Endothelial cell (in vitro differentiated cells): ENCODE measurements around the gene TRIM51. TPM values are rescaled to one million over a fixed set of nuclear protein-coding genes. Genes with fewer than 3 reads are reported as not detected.
A peak's percentile ranks its signal among the peaks of the same experiment; 100 is the strongest.
"Not testable (repeated sequence)": the region's sequence is repeated elsewhere in the genome, so short reads cannot be mapped to it uniquely, and the experiment has no call there.

Experiments
- DNase-seq: peaks from one replicate; pipeline ENCODE4 v3.0.0; 2021; ENCODE audit warnings: low spot score
- H3K27ac Mint-ChIP-seq: one replicate; pipeline ENCODE4 v1.8.0; 2021; ENCODE audit warnings: mixed read lengths, inconsistent platforms; ENCODE audit not compliant: unreplicated experiment
- H3K27me3 Mint-ChIP-seq: one replicate; pipeline ENCODE4 v1.8.0; 2021; ENCODE audit warnings: mild to moderate bottlenecking, moderate library complexity, mixed read lengths, inconsistent platforms; ENCODE audit not compliant: unreplicated experiment
- H3K36me3 Mint-ChIP-seq: one replicate; pipeline ENCODE4 v1.8.0; 2021; ENCODE audit warnings: mild to moderate bottlenecking, low read depth, mixed read lengths, inconsistent platforms; ENCODE audit not compliant: unreplicated experiment
- H3K4me1 Mint-ChIP-seq: one replicate; pipeline ENCODE4 v1.8.0; 2021; ENCODE audit warnings: mild to moderate bottlenecking, mixed read lengths, inconsistent platforms; ENCODE audit not compliant: unreplicated experiment
- H3K4me3 Mint-ChIP-seq: one replicate; pipeline ENCODE4 v1.8.0; 2021; ENCODE audit warnings: mild to moderate bottlenecking, mixed read lengths, inconsistent platforms; ENCODE audit not compliant: unreplicated experiment
- H3K9me3 Mint-ChIP-seq: one replicate; pipeline ENCODE4 v1.8.0; 2021; ENCODE audit warnings: mixed read lengths, inconsistent platforms; ENCODE audit not compliant: unreplicated experiment
- total RNA-seq: library from RNA; stranded (reverse); fragmentation: NEBNext Ultra II Directional; extraction: Animal tissue kit (Norgen Biotek cat#: 25700); gene quantifications from one replicate; pipeline ENCODE4 v1.2.1, GENCODE V29; 2021; ENCODE audit not compliant: unreplicated experiment
- TF ChIP-seq, protein P1 (sequence below): fragments of 200-600 bp; sonication (generic); IDR thresholded peaks from one replicate; pipeline ENCODE4 v1.5.0; 2021; ENCODE audit warnings: antibody characterized with exemption; ENCODE audit not compliant: unreplicated experiment

Gene TRIM51
- total RNA-seq, 1 donor from 2014 or later: not detected

GRCh38 chr11:55854704-55855103 is 28.4 kb upstream of the TRIM51 start:
- Mint-ChIP-seq H3K27me3 (peaks cover 3% of the 10 kb centered on the region), H3K27ac (no peak overlapping the region), H3K4me1 (no peaks in the 10 kb centered on the region), H3K36me3 (peaks cover 4% of the 10 kb centered on the region), H3K4me3 (no peak overlapping the region), H3K9me3 (peaks cover 25% of the 10 kb centered on the region)
- TF ChIP-seq, protein P1, sequence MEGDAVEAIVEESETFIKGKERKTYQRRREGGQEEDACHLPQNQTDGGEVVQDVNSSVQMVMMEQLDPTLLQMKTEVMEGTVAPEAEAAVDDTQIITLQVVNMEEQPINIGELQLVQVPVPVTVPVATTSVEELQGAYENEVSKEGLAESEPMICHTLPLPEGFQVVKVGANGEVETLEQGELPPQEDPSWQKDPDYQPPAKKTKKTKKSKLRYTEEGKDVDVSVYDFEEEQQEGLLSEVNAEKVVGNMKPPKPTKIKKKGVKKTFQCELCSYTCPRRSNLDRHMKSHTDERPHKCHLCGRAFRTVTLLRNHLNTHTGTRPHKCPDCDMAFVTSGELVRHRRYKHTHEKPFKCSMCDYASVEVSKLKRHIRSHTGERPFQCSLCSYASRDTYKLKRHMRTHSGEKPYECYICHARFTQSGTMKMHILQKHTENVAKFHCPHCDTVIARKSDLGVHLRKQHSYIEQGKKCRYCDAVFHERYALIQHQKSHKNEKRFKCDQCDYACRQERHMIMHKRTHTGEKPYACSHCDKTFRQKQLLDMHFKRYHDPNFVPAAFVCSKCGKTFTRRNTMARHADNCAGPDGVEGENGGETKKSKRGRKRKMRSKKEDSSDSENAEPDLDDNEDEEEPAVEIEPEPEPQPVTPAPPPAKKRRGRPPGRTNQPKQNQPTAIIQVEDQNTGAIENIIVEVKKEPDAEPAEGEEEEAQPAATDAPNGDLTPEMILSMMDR: no peak
- no peak for DNase-seq

DNA sequence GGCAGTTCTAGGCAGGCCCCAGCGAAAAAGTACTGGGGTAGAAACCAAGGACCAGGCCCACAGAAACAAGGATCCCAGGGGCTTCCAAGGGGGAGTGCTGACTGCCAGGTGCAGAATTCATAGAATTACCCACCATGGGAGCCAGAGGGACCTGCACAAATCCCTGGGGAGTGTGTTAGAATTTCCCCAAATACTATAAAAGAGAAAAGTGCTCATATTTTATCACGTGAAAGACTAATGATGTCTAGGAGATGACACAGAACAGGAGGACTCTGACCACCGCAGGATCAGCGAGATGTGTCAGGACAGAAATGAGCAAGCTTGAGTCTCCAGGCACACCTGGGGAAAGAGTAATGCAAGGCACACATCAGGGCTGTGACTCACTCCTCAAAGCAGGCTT is 15.7 kb upstream of the TRIM51 start:
- not testable (repeated sequence) for H3K4me1 Mint-ChIP-seq, H3K9me3 Mint-ChIP-seq, H3K27ac Mint-ChIP-seq, DNase-seq, H3K36me3 Mint-ChIP-seq, H3K4me3 Mint-ChIP-seq, H3K27me3 Mint-ChIP-seq

- H3K9me3 Mint-ChIP-seq, H3K27me3 Mint-ChIP-seq, H3K27ac Mint-ChIP-seq, H3K36me3 Mint-ChIP-seq, H3K4me1 Mint-ChIP-seq, H3K4me3 Mint-ChIP-seq: not testable (repeated sequence)
- DNase-seq: peak; percentile 10
Observed at GRCh38 chr11:55872731-55873130, 10.4 kb upstream of the TRIM51 start.

- H3K9me3 Mint-ChIP-seq, H3K4me1 Mint-ChIP-seq, H3K27me3 Mint-ChIP-seq, DNase-seq, H3K27ac Mint-ChIP-seq, H3K4me3 Mint-ChIP-seq, H3K36me3 Mint-ChIP-seq: not testable (repeated sequence)
Observed at GRCh38 chr11:55873146-55873545, 10.0 kb upstream of the TRIM51 start.

- H3K27ac Mint-ChIP-seq, H3K4me1 Mint-ChIP-seq, DNase-seq, H3K36me3 Mint-ChIP-seq, H3K27me3 Mint-ChIP-seq, H3K4me3 Mint-ChIP-seq, H3K9me3 Mint-ChIP-seq: not testable (repeated sequence)
Observed at GRCh38 chr11:55884995-55885394, 1.9 kb downstream of the TRIM51 start.

DNA sequence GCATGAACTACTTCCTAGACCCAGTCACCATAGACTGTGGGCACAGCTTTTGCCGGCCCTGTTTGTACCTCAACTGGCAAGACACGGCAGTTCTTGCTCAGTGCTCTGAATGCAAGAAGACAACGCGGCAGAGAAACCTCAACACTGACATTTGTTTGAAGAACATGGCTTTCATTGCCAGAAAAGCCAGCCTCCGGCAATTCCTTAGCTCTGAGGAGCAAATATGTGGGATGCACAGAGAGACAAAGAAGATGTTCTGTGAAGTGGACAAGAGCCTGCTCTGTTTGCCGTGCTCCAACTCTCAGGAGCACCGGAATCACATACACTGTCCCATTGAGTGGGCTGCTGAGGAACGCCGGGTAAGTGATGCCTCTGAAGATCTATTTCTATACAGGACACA is 2.4 kb downstream of the TRIM51 start:
- H3K36me3 Mint-ChIP-seq, H3K9me3 Mint-ChIP-seq, H3K4me3 Mint-ChIP-seq: not testable (repeated sequence)

DNA sequence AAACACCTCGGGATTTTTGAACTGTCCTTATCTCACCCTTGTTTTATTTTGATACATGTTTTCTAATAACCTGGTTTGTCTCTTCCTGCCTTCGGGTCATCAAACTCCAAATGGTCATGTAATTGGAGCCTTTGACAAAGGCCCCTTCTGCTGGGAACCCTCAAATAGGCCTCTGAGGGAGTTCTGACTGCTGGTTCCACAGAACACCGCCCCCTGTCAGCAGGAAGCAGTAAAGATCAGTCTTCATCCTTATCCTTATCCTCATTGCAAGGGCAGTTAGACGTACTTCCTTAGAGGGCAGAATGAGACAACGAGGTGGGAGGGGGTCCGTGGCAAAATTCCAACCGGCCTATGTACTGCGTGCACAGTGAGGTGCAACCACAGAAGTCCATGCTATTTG is 12.1 kb downstream of the TRIM51 start:
- DNase-seq: no peak
- H3K4me3 Mint-ChIP-seq: no peak overlapping the region
- H3K27ac Mint-ChIP-seq: no peak overlapping the region
- H3K36me3 Mint-ChIP-seq: no peaks in the 10 kb centered on the region
- peaks cover 3% of the 10 kb centered on the region for H3K27me3 Mint-ChIP-seq
- H3K4me1 Mint-ChIP-seq: no peaks in the 10 kb centered on the region
- TF ChIP-seq, protein P1: no peak
- no peaks in the 10 kb centered on the region for H3K9me3 Mint-ChIP-seq

More for the DNA sequence above, 2.4 kb downstream of the TRIM51 start:
- not testable (repeated sequence) for H3K27me3 Mint-ChIP-seq, DNase-seq, H3K27ac Mint-ChIP-seq, H3K4me1 Mint-ChIP-seq

DNA sequence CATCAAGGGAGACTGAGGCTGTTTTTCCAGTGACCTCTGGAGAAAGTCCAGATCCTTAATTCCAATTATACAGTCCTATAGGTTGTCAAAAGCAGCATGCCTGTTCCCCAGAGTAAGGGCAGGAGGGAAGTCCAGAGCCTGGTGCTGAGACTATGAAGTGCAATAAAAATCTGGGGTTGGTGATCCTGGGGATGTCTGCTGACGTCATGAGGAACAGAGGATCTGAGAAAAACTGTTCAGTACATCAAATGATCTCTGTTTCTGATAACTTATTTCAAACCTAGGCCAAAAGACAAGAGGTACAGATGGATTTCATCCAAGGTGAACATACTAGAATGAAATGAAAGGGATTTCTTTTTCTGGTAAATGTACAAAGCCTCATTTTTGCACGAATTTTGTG is 19.2 kb downstream of the TRIM51 start:
- TF ChIP-seq, protein P1: no peak
- Mint-ChIP-seq H3K36me3 (no peaks in the 10 kb centered on the region), H3K27ac (no peak overlapping the region), H3K27me3 (no peaks in the 10 kb centered on the region), H3K9me3 (no peaks in the 10 kb centered on the region), H3K4me3 (no peak overlapping the region), H3K4me1 (no peaks in the 10 kb centered on the region)
- no peak for DNase-seq
